GM19025 (cell line): ENCODE results near the gene ISM1.

Experiments
- ATAC-seq: cut with Tn5 transposase; IDR thresholded peaks from one replicate; pipeline ENCODE4 v1.9.1; 2021; ENCODE audit warnings: mild to moderate bottlenecking, low read depth, moderate library complexity; ENCODE audit not compliant: unreplicated experiment

ISM1 gene

DNA sequence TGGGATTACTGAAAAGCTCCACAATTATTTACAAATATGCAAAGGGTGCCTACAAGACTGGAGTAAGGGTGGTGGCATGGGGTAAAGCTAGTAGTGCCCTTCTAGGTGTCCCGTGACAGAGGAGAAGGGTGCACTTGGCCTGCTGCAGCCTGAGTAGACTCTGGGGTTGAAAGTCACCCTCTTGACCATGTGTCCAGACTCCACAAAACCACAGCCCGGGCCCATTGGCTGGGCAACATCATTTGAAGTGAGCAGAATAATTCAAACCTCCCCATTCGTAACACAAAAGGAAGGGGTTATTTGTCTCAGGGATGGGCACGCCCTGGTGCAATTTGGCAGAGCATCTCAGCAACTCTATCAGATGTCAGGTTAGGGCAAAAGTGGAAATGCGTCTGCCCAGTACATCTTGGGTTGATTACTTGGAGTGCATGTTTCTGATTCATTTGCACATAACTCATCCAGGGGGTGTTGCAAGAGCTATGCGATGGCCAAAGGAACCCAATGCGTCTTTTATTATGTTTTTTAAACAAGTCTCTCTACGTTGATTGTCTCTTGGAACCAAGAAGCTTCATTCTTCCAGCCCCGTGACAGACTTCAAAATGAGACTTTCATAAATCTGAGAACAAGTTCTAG is 56.7 kb downstream of the ISM1 start:
- no peak for ATAC-seq

DNA sequence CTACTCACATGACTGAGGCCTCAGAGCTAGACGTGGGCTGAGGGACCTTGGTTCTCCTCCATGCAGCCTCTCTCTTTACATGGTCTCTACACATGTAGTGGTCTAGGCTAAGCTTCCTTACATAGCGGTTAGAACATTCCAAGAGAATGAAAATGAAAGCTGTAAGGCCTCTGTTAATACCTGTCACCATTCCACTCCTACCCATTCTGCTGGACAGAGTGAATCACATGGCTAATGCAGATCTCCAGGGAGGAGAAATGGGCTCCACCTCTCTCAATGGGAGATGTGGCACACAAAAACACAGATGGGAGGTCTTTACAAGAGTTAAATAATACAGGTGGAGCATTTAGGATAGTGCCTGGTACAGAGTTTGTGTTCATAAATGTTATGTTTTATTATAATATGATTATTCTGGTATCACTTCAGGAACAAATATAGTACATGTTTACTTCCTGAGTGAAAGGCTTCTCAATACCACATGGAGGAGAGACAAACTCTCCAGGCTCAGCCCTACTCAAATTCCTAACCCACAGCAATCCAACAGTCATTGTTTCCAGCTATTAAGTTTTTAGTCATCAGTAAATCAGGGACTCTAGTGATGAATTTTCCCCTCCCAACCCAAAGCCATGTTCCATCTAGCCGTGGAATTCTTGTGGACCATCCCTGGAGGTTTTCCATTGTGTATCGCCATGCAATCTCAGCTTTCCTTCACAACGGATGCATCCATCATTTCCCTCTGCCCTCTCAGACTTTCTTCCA is 57.9 kb downstream of the ISM1 start:
- ATAC-seq = no peak

- no peak for ATAC-seq
These were observed 59.7 kb downstream of the ISM1 start for GRCh38 chr20:13280609-13281324.

GRCh38 chr20:13283869-13284829 is 63.1 kb downstream of the ISM1 start:
- no peak for ATAC-seq

DNA sequence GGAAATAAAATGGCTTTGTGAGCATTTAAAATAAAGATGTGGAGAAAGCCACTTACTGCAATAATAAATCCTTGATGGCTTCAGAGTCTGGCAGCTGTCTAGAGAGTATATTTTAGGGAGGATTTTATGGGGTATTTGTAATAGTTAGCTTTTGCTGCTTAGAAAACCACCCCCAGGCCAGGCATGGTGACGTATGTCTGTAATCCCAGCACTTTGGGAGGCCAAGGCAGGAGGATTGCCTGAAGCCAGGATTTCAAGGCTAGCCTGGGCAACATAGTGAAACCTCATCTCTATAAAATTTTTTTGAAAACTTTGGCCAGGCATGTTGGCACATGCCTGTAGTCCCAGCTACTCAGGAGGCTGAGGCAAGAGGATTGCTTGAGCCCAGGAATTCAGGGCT is 63.8 kb downstream of the ISM1 start:
- no peak for ATAC-seq

- ATAC-seq = no peak
These were observed 64.3 kb downstream of the ISM1 start for GRCh38 chr20:13285408-13285807.

DNA sequence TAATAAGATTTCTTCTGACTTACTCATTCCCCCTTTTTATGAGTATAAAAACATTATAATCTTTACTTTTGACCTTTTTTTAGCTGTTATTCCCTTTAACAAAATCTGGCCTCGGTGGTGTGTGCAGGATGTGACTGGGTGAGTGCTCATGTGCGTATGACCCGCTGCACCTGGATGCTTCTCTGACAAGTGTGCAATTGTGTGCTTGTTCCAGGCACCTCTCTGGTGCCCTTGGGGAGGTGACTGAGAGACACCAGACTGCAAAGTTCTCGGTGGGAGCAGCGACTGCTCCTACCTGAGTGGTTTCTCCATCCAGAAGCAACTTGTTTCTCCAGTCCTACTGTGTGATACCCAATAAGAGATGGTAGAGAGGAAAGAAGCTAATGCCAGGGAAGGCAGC is 65.0 kb downstream of the ISM1 start:
- ATAC-seq = no peak

GRCh38 chr20:13286607-13287006 is 65.5 kb downstream of the ISM1 start:
- ATAC-seq = no peak

DNA sequence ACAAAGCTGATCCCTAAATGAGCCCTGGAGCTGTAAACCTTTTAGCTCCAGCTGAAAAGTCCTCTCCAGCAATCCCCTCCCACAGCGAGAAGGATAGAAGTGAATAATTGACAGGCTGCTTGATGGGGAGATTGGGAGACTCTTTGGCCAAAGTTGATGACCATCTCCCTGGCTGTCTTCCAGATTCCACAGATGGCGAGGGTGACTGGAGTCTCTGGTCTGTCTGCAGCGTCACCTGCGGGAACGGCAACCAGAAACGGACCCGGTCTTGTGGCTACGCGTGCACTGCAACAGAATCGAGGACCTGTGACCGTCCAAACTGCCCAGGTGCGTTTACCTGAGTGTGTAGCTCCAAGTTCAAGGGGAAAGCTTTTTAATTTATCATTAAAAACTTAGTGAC is 67.3 kb downstream of the ISM1 start:
- no peak for ATAC-seq

DNA sequence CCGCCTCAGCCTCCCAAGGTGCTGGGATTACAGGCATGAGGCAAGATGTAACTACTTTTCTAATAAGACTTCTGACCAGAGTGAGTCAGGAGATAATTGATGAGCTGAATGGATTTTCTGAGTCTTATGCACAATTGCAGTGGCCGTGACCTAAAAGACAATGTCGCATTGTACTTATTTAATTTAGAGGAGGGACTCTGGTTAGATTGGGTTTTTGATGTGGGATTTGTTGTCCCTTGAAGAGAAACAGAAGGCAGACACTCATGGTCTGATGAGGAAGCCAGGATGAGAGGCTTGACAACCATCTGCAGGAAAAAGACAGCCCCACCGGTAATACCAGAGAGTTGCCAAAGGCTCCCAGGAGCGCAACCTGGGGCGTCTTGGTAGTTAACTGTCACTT is 68.0 kb downstream of the ISM1 start:
- ATAC-seq = no peak

DNA sequence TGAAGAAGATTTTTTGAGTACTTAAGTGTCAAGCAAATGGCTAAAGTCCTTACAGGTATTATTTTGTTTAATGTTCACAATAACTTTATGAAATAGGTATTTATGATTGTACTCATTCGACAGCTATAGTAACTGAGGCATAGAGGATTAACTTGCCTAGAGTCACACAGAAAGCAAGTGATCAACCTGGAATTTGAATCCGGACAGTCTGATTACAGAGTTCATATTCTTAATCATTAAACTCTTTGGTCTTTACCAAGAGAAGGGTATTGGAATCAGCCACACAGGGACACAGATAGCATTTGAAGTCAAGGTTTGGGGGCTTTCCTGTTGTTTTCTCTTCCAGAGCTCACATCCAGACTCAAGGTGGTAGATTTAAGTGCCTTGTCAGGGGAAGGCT is 69.7 kb downstream of the ISM1 start:
- no peak for ATAC-seq

- ATAC-seq = no peak
These were observed 70.1 kb downstream of the ISM1 start for GRCh38 chr20:13291157-13291556.

- no peak for ATAC-seq
These were observed 71.3 kb downstream of the ISM1 start for GRCh38 chr20:13292201-13292885.

DNA sequence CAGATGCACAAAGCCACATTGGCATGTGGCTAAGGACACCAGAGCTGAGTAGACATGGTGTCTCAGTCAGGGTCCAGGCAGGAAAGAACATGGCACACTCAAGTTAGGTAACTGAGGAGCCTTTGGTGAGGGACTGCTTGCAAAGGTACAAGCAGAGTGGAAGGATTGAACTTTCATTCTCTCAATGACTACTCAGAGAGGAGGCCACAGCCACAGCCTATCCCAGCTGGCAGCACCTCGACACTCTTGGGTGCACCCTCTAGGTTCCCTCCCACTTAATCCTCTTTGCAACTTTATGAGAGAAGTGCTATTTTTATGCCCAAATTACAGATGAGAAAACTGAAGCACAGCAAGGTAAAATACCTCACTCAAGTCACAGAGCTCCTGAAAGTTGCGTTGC is 73.4 kb downstream of the ISM1 start:
- ATAC-seq = no peak

DNA sequence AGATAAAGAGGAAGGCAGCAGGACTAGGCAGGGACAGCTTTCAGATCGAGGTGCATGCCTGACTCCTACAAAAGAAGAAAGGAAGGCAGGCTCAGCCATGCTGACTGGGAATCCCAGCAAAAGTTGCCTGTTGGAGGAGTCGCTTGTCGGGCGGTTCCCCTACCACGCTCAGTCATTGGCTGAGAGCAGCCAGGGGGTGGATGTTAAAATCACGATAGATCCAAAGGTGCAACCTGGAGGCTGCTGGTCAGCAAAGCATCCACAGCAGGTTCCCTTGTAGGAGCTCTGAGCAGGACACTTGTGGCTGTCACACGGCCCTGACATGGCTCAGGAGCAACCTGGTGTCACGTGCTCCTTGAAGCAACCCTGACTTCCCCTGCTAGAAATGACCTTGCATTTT is 74.6 kb downstream of the ISM1 start:
- ATAC-seq = no peak

GRCh38 chr20:13296070-13296469 is 75.0 kb downstream of the ISM1 start:
- ATAC-seq = no peak

DNA sequence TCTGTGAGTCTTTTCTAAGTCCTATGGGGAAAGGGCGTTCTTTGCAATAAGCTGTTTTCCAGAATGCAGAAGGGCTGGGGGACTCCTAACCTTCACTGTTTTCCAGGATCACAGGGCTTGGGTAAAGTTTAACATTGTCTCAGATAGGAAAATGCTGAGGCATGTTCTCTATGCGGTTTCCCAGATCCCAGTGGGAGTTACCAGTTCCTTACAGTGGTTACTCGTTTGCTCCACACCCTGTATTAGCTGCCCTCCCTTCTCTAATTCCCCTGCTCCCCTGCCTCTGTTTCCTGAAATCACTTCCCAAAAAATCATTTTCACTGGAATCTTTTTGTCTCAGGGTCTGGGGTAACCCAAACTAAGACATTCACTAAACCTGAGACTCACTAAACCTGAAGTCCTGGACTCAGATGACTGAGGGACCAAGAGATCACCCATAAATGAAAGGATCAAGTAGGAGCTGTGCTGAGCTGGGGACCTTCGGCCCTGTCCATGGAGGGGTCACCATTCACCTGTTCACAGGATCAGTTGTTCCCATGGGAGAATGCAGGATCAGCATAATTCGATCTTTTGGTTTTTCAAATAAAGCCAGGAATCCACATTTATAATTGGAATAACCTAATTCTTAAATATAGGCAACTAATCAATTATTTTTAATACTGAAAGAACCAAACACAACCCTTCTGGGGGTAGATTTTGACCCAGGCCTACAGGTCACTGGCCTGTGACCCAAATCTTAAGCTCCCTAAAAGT is 76.2 kb downstream of the ISM1 start:
- no peak for ATAC-seq

- ATAC-seq = no peak
These were observed 77.8 kb downstream of the ISM1 start for GRCh38 chr20:13298692-13299373.

- no peak for ATAC-seq
These were observed 78.3 kb downstream of the ISM1 start for GRCh38 chr20:13299401-13299800.
